Smooth muscle cell (in vitro differentiated cells): ENCODE measurements around the gene CERS3. TPM values are rescaled to one million over a fixed set of nuclear protein-coding genes. Genes with fewer than 3 reads are reported as not detected.

Experiments
- DNase-seq: peaks from one replicate; lab custom pipeline; 2025; ENCODE audit not compliant: unreplicated experiment; lab: John Stamatoyannopoulos, UW
- H2AFZ ChIP-seq: fragments of 200-600 bp; sonication (generic); 2 replicates; pipeline ENCODE4 v1.6.0; 2016; ENCODE audit warnings: antibody characterized with exemption, low read depth, mild to moderate bottlenecking
- H3F3A ChIP-seq: fragments of 200-600 bp; sonication (generic); 2 replicates; pipeline ENCODE4 v1.6.0; 2017; ENCODE audit warnings: antibody characterized with exemption, low read depth
- H3K27ac ChIP-seq: fragments of 200-600 bp; sonication (generic); 2 replicates; pipeline ENCODE4 v1.5.1; 2016; ENCODE audit warnings: low read depth, mild to moderate bottlenecking
- H3K27me3 ChIP-seq: fragments of 200-600 bp; sonication (generic); 2 replicates; pipeline ENCODE4 v1.6.1; 2016; ENCODE audit warnings: low read depth, mild to moderate bottlenecking
- H3K36me3 ChIP-seq: fragments of 200-600 bp; sonication (generic); 2 replicates; pipeline ENCODE4 v1.5.1; 2016; ENCODE audit warnings: low read depth
- H3K4me1 ChIP-seq: fragments of 200-600 bp; sonication (generic); 2 replicates; pipeline ENCODE4 v1.5.1; 2016; ENCODE audit warnings: low read depth
- H3K4me2 ChIP-seq: fragments of 200-600 bp; sonication (generic); 2 replicates; pipeline ENCODE4 v1.6.0; 2016; ENCODE audit warnings: mild to moderate bottlenecking
- H3K4me3 ChIP-seq: fragments of 200-600 bp; sonication (generic); 2 replicates; pipeline ENCODE4 v1.5.1; 2016; ENCODE audit warnings: mild to moderate bottlenecking
- H3K79me2 ChIP-seq: fragments of 200-600 bp; sonication (generic); 2 replicates; pipeline ENCODE4 v1.6.0; 2016; ENCODE audit warnings: low read depth, mild to moderate bottlenecking
- H3K9ac ChIP-seq: fragments of 200-600 bp; sonication (generic); 2 replicates; pipeline ENCODE4 v1.6.0; 2016; ENCODE audit warnings: low read depth
- H3K9me3 ChIP-seq: fragments of 200-600 bp; sonication (generic); replicated peaks from 2 replicates; pipeline ENCODE4 v1.5.1; 2016; ENCODE audit warnings: low read depth
- H4K20me1 ChIP-seq: fragments of 200-600 bp; sonication (generic); 2 replicates; pipeline ENCODE4 v1.6.0; 2016; ENCODE audit warnings: low read depth
- WGBS: methylation state at CpG from one replicate; pipeline ENCODE4 v1.1.7; 2016; ENCODE audit warnings: low lambda C conversion rate; 5-methylcytosine and 5-hydroxymethylcytosine counted together
- polyA plus RNA-seq: library from polyadenylated mRNA; unstranded; fragments of >200 nt; fragmentation: Nextera tagmentation; extraction: Ambion mirVana; gene quantifications from 2 replicates; pipeline ENCODE4 v1.2.1, GENCODE V29; 2016
- small RNA-seq: library from RNA; depleted of rRNA; stranded (forward); fragments of <200 nt; gene quantifications from one replicate; pipeline ENCODE3, GENCODE V24; 2014
- total RNA-seq: library from RNA; depleted of rRNA; stranded (reverse); fragments of >200 nt; gene quantifications from 2 replicates; pipeline ENCODE4 v1.2.3, GENCODE V29; 2014
- TF ChIP-seq, protein P1 (sequence below): fragments of 200-600 bp; sonication (generic); IDR thresholded peaks from 2 replicates; pipeline ENCODE4 v1.5.1; 2017; ENCODE audit warnings: borderline replicate concordance, mild to moderate bottlenecking, antibody characterized with exemption; ENCODE audit not compliant: insufficient read depth, poor library complexity, severe bottlenecking

The CERS3 gene
- total and polyA plus RNA-seq, 2 experiments from 2014 or later = 0.87 to 6.3 TPM

DNA sequence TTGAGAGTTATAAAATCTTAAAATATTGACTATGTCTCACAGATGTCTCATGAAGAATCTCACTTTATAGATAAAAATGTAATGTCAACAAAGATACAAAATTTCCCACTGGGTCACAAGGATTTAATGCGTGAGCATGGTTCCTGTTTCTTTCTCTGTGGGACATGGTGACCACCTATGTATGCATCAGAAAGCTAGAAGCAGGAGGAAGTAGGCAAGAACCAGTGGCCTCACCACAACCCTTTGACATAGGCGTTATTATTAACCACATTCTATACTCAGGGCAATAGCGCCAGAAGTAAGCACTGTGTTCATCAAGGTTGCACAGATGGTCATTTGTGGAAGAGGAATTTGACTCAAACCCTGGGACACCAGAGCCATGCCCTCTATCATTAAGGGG, 175.3 kb downstream of the CERS3 start:
- no peak overlapping the region for H3K4me3 ChIP-seq
- H3K4me2 ChIP-seq = no peak overlapping the region
- H3K27me3 ChIP-seq = peaks cover 3% of the 10 kb centered on the region
- no peak overlapping the region for H3K9ac ChIP-seq
- H3K9me3 ChIP-seq = no peaks in the 10 kb centered on the region
- no peaks in the 10 kb centered on the region for H3K36me3 ChIP-seq
- H3K27ac ChIP-seq = no peak overlapping the region
- H3F3A ChIP-seq = peaks cover 6% of the 10 kb centered on the region
- no peaks in the 10 kb centered on the region for H3K79me2 ChIP-seq
- H4K20me1 ChIP-seq = no peaks in the 10 kb centered on the region
- WGBS = 91% methylated on average over 3 of the region's 3 CpGs
- no peaks in the 10 kb centered on the region for H3K4me1 ChIP-seq
- TF ChIP-seq, protein P1, sequence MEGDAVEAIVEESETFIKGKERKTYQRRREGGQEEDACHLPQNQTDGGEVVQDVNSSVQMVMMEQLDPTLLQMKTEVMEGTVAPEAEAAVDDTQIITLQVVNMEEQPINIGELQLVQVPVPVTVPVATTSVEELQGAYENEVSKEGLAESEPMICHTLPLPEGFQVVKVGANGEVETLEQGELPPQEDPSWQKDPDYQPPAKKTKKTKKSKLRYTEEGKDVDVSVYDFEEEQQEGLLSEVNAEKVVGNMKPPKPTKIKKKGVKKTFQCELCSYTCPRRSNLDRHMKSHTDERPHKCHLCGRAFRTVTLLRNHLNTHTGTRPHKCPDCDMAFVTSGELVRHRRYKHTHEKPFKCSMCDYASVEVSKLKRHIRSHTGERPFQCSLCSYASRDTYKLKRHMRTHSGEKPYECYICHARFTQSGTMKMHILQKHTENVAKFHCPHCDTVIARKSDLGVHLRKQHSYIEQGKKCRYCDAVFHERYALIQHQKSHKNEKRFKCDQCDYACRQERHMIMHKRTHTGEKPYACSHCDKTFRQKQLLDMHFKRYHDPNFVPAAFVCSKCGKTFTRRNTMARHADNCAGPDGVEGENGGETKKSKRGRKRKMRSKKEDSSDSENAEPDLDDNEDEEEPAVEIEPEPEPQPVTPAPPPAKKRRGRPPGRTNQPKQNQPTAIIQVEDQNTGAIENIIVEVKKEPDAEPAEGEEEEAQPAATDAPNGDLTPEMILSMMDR = no peak
- H2AFZ ChIP-seq = no peak overlapping the region
- no peak for DNase-seq

DNA sequence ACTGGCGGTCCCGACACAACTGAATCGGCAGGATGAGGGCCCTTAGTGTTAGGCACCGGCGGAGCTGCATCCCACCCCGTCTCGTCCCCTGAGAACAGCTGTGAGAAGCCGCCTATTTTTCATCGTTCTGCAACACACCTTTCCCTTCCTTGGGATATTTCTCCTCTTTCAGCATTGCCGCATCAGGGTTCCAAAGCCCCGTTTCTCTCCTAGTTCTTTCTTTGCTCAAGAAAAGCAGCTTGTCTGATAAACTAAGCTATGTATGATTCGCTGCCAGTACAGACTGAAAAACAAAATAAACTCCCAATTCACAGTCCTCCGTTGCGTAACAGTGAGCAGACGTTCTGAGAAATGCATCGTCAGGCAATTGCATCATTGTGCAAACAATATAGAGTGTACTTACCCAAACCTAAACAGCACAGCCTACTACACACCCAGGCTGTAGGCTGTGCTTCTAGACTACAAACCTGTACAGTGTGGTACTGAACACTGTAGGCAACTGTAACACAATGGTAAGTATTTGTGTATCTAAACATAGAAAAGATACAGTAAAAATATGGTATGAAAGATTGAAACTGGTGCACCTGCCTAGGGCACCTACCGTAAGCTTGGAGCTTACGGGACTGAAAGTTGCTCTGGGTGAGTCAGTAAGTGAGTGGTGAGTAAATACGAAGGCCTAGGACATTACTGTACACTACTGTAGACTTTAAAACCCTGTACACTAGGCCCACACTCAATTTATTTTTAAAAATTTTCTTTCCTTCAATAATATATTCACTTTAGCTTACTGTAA, 178.1 kb downstream of the CERS3 start:
- DNase-seq = no peak
- peak overlapping the region; percentile 65 for H3K4me3 ChIP-seq

More for the DNA sequence above, 178.1 kb downstream of the CERS3 start:
- peak overlapping the region; percentile 99 for H2AFZ ChIP-seq
- H3K4me2 ChIP-seq = peak overlapping the region; percentile 92
- H3K4me1 ChIP-seq = no peaks in the 10 kb centered on the region
- no peaks in the 10 kb centered on the region for H3K9me3 ChIP-seq
- peaks cover 6% of the 10 kb centered on the region for H3F3A ChIP-seq
- H3K36me3 ChIP-seq = no peaks in the 10 kb centered on the region
- no peak overlapping the region for H3K9ac ChIP-seq
- TF ChIP-seq, protein P1 = no peak
- peaks cover 3% of the 10 kb centered on the region for H3K27me3 ChIP-seq
- no peaks in the 10 kb centered on the region for H4K20me1 ChIP-seq
- 38% methylated on average over 19 of the region's 19 CpGs for WGBS
- H3K27ac ChIP-seq = peak overlapping the region; percentile 40
- no peaks in the 10 kb centered on the region for H3K79me2 ChIP-seq

Small RNAs within 50 kb of the gene (small RNA-seq; reads per million reads assigned to genes)
- gene RNU6-181P = not detected
- gene RNU6-322P = not detected

Other genes starting within 250 kb of the CERS3 start
- 0.63 and 5.7 TPM in 2 replicates for gene ADAMTS17, start 187.0 kb downstream of the CERS3 start, total RNA-seq
- gene ADAMTS17, start 187.0 kb downstream of the CERS3 start, polyA plus RNA-seq = 3.1 and 4.5 TPM in 2 replicates
- gene LINS1, start 73.2 kb upstream of the CERS3 start, total RNA-seq = 9.2 and 9.7 TPM in 2 replicates
- 6.0 and 8.5 TPM in 2 replicates for gene LINS1, start 73.2 kb upstream of the CERS3 start, polyA plus RNA-seq
- gene ASB7, start 73.6 kb upstream of the CERS3 start, total RNA-seq = 9.5 and 12.6 TPM in 2 replicates
- 6.2 and 9.7 TPM in 2 replicates for gene ASB7, start 73.6 kb upstream of the CERS3 start, polyA plus RNA-seq